AG09319 (cell line): ENCODE data around the gene HOXB8.

Experiments
- DNase-seq: peaks from one replicate; pipeline ENCODE4 v3.0.0-alpha.2; 2010; ENCODE audit warnings: low read depth; ENCODE audit errors: extremely low read depth
- CTCF ChIP-seq: IDR thresholded peaks from 2 replicates; pipeline ENCODE4 v1.5.1; 2011; ENCODE audit warnings: low read depth, mild to moderate bottlenecking, inconsistent platforms, low read length, moderate library complexity

HOXB8 gene

GRCh38 chr17:48598736-48599135 lies 16.4 kb downstream of the HOXB8 start:
- TF ChIP-seq CTCF: no peak
- no peak for DNase-seq

GRCh38 chr17:48597778-48598631 lies 17.1 kb downstream of the HOXB8 start:
- no peak for TF ChIP-seq CTCF
- no peak for DNase-seq

GRCh38 chr17:48597528-48597777 lies 17.6 kb downstream of the HOXB8 start:
- DNase-seq: no peak
- TF ChIP-seq CTCF: no peak

- no peak for DNase-seq
- TF ChIP-seq CTCF: no peak
Observed at GRCh38 chr17:48596735-48597527, 18.2 kb downstream of the HOXB8 start.

GRCh38 chr17:48596000-48596734 lies 18.9 kb downstream of the HOXB8 start:
- no peak for TF ChIP-seq CTCF
- no peak for DNase-seq

- DNase-seq: no peak
- no peak for TF ChIP-seq CTCF
Observed at GRCh38 chr17:48595278-48595999, 19.7 kb downstream of the HOXB8 start.
